ENCODE measurements around the gene PACSIN1.

- TF ChIP-seq POLR2AphosphoS5 (IDR thresholded peaks at IDR 0.05) = no peak
- TF ChIP-seq CTCF (IDR thresholded peaks at IDR 0.05) = no peak
- TF ChIP-seq POLR2A (IDR thresholded peaks at IDR 0.05) = no peak
These were observed 94.7 kb downstream of the PACSIN1 start for GRCh38 chr6:34560366-34561226.
